ENCODE measurements around the gene GFRA1.

GFRA1 gene

DNA sequence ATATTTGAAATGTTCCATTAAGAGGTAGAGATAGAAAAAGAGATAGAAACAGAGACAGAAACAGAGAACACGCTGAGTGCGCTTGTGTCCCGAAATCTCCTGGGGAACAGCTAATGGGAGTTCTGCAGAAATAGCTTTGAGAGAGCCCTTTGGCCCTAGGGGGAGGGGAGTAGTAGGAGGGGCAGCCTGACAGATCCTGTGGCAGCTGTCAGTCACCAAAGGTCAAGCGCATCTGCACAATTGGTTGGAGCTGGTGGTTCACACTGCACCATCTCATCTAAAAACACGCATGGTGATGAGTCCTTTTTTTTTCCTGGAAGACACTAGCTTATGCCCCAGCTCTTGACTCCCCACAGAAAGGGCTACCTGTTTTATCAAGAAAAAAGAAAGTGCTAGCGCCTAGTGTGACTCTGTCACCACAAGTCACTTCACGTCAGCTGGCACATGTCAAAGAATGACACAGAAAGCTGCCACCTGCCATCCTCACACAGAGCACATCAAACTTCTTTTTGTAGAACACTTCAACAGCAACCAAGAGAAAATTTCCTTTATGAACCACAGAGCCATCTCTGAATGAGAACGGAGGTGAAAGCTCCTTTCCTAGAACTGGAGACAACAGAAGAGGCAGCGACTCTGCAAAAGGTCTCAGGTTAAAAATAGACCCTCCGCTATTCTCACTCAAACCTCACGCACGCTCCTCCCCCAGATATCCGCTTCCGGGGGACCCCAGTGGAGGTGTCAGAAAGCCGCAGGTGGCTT is 125.7 kb downstream of the GFRA1 start:
- TF ChIP-seq CTCF (IDR thresholded peaks at IDR 0.05): no peak

GRCh38 chr10:116146372-116147140 is 126.5 kb downstream of the GFRA1 start:
- Histone ChIP-seq H3K27me3 (peaks cover 4% of the 10 kb centered on the region), H3K4me3 (ENCODE audit: low read depth in 1 of 2, low read length in 1 of 2) (no peak overlapping the region), H3K27ac (no peak overlapping the region), H3K36me3 (no peaks in the 10 kb centered on the region), H3K9me3 (no peaks in the 10 kb centered on the region), H3K4me1 (ENCODE audit: control insufficient read depth in 1 of 2, insufficient read depth in 1 of 2, low read depth in 1 of 2, low read length in 1 of 2) (no peaks in the 10 kb centered on the region)
- TF ChIP-seq CTCF (IDR thresholded peaks at IDR 0.05): no peak

More for the DNA sequence above, 125.7 kb downstream of the GFRA1 start:
- no peaks in the 10 kb centered on the region for H3K36me3 ChIP-seq
- no peaks in the 10 kb centered on the region for H3K9me3 ChIP-seq
- H3K27me3 ChIP-seq: peaks cover 4% of the 10 kb centered on the region
- no peaks in the 10 kb centered on the region for H3K4me1 ChIP-seq (ENCODE audit: control insufficient read depth in 1 of 2, insufficient read depth in 1 of 2, low read depth in 1 of 2, low read length in 1 of 2)
- no peak overlapping the region for H3K27ac ChIP-seq
- no peak overlapping the region for H3K4me3 ChIP-seq (ENCODE audit: low read depth in 1 of 2, low read length in 1 of 2)

DNA sequence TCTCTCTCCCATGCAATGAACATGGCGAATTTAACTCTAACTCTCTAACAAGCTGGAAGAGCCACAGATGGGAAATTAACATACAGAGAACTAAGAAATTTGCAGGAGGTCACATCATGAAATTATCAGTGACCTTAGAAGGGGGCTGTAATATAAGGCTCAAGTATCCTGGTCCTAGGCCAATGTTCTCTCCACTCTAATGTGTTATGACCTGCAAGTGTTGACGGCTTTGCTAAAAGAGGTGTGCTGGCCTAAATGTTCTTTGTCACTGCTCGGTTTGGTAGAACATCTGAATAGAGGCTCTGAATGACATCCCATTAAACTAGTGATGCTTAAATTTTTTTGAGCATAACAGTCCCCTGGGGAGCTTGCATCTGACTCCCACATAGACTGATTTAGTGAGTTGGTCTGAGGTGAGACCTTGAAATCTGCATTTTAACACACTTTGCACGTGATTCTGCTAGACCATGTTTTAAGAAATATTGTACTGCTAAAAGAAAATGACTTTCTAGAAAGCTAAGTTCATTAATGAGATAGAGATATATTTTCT is 129.3 kb downstream of the GFRA1 start:
- TF ChIP-seq CTCF (IDR thresholded peaks at IDR 0.05): no peak
- Histone ChIP-seq H3K27ac (no peak overlapping the region), H3K36me3 (no peaks in the 10 kb centered on the region), H3K9me3 (no peaks in the 10 kb centered on the region), H3K27me3 (peaks cover 4% of the 10 kb centered on the region), H3K4me1 (ENCODE audit: control insufficient read depth in 1 of 2, insufficient read depth in 1 of 2, low read depth in 1 of 2, low read length in 1 of 2) (no peaks in the 10 kb centered on the region), H3K4me3 (ENCODE audit: low read depth in 1 of 2, low read length in 1 of 2) (no peak overlapping the region)

DNA sequence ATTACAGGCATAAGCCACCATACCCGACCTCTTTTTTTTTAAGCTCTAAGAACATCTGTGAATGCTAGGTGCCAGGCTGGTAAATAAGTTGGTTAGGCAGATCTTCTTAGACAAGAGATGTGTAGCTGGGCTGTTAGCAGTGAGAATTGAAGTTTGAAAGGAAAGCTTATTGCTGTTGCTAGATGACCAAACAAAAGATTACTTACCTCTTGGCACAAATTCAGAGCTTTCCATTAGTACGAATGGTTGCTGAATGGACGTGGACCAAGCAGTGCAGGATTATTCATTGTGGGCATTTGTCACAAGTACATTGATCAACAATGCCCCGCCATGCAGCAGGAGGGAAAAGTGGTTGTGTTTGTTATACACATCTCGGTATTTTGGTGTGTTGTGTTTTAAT is 131.2 kb downstream of the GFRA1 start:
- no peak overlapping the region for H3K4me3 ChIP-seq (ENCODE audit: low read depth in 1 of 2, low read length in 1 of 2)
- TF ChIP-seq CTCF (IDR thresholded peaks at IDR 0.05): no peak
- H3K36me3 ChIP-seq: no peaks in the 10 kb centered on the region
- no peak overlapping the region for H3K27ac ChIP-seq
- H3K27me3 ChIP-seq: peaks cover 4% of the 10 kb centered on the region
- H3K4me1 ChIP-seq (ENCODE audit: control insufficient read depth in 1 of 2, insufficient read depth in 1 of 2, low read depth in 1 of 2, low read length in 1 of 2): no peaks in the 10 kb centered on the region
- no peaks in the 10 kb centered on the region for H3K9me3 ChIP-seq

GRCh38 chr10:116141246-116141645 is 131.8 kb downstream of the GFRA1 start:
- no peaks in the 10 kb centered on the region for H3K36me3 ChIP-seq
- H3K27me3 ChIP-seq: no peaks in the 10 kb centered on the region
- no peaks in the 10 kb centered on the region for H3K4me1 ChIP-seq (ENCODE audit: control insufficient read depth in 1 of 2, insufficient read depth in 1 of 2, low read depth in 1 of 2, low read length in 1 of 2)
- no peaks in the 10 kb centered on the region for H3K9me3 ChIP-seq
- TF ChIP-seq CTCF (IDR thresholded peaks at IDR 0.05): no peak
- H3K4me3 ChIP-seq (ENCODE audit: low read depth in 1 of 2, low read length in 1 of 2): no peak overlapping the region
- H3K27ac ChIP-seq: no peak overlapping the region

Measured in neutrophil (primary cell).